GM04504 (cell line): ENCODE measurements around the gene METTL26.

Experiments used
- DNase-seq: peaks from one replicate; pipeline ENCODE4 v3.0.0-alpha.2; 2012; ENCODE audit warnings: low read depth

The METTL26 gene

GRCh38 chr16:674968-675883 is 39.1 kb upstream of the METTL26 start, which contains the start of gene RHBDL1:
RHBDL1 (plus strand) TSS chr16:675671; CDS start chr16:675791, 120 bp downstream.
- no peak for DNase-seq

GRCh38 chr16:674214-674881 is 38.2 kb upstream of the METTL26 start:
- no peak for DNase-seq

DNA sequence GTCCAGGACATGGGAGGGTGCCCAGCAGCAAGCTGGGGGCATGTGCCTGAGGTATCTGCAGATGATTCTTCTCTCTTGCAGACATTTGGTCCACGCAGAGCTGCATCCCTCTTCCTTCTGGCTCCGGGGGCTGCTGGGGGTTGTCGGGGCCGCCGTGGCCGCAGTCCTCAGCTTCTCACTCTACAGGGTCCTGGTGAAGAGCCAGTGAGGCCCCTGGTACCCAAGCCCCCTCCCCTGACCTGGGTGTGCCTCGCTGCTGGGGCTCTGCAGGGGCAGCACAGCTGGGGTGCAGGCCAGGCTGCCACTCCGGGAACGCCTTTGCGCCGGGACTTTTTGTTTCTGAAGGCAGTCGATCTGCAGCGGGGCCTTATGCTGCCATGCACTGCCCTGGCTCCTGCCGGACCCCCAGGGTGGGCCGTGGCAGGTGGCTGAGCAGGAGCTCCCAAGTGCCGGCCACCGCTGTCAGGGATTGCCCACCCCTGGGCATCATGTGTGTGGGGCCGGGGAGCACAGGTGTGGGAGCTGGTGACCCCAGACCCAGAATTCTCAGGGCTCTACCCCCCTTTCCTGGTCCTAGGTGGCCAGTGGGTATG is 37.4 kb upstream of the METTL26 start:
- no peak for DNase-seq

DNA sequence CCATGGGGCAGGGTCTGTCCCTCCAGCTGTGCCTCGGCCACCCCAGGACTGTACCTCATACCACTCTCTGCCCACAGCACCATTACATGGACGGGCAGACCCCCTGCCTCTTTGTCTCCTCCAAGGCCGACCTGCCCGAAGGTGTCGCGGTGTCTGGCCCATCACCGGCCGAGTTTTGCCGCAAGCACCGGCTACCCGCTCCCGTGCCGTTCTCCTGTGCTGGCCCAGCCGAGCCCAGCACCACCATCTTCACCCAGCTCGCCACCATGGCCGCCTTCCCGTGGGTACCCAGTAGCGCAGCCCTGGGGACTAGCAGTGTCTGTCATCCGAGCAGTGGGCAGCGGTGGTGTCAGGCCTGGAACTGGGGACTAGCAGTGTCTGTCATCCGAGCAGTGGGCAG is 36.7 kb upstream of the METTL26 start:
- DNase-seq, result no peak

GRCh38 chr16:672371-672770 is 36.3 kb upstream of the METTL26 start:
- DNase-seq, result no peak

DNA sequence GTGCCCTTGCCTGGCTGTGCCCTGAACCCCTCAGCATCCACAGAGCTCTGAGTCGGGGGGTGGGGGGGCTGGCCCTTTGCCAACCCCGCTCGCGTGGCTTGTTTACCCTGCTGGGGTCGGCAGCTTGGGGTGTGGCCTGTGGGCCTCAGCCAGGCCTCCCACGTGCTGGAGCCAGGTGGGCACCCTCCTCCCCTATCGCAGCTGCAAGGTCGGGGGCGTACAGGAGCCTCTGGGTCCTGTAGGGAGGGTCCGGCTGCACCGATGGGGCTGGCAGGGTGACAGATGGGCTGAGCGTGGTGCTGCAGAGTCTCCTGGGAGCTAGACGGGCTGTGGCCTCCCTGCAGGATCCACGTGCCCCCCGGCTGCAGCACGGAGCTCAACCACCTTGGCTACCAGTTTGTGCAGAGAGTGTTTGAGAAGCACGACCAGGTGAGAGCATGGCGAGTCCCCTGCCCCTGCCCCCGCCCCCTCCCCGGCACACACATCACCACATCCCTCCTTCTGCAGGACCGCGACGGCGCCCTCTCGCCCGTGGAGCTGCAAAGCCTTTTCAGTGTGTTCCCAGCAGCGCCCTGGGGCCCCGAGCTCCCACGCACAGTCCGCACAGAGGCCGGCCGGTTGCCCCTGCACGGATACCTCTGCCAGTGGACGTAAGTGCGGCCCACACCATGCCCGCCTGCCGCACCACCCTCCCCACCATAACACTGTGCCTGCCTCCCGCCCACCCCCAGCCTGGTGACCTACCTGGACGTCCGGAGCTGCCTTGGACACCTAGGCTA is 35.4 kb upstream of the METTL26 start:
- DNase-seq, result no peak

DNA sequence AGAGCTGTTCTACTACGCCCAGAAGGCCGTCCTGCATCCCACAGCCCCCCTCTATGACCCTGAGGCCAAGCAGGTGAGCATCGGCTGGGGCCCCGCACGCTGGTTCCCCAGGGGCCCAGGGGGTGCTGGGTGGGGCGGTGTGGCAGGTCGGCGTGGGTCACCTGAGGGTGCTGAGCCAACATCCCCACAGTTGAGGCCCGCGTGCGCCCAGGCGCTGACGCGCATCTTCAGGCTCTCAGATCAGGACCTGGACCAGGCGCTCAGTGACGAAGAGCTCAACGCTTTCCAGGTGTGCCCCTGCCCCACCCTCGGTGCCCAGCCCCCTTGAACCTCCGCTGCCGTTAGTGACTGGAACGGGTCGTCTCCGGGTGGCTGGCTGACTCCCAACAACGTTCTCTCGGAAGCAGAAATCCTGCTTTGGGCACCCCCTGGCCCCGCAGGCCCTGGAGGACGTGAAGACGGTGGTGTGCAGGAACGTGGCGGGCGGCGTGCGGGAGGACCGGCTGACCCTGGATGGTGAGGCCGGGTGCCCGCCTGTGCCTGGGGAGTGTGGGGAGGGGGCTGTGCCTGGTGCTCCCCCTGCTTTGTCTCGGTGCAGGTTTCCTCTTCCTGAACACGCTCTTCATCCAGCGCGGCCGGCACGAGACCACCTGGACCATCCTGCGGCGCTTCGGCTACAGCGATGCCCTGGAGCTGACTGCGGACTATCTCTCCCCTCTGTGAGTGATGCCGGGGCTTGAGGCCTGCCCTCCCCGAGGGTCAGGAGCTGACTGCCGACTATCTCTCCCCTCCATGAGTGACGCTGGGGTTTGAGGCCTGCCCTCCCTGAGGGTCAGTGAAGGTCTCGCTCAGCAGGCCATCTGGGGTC is 34.6 kb upstream of the METTL26 start:
- no peak for DNase-seq

DNA sequence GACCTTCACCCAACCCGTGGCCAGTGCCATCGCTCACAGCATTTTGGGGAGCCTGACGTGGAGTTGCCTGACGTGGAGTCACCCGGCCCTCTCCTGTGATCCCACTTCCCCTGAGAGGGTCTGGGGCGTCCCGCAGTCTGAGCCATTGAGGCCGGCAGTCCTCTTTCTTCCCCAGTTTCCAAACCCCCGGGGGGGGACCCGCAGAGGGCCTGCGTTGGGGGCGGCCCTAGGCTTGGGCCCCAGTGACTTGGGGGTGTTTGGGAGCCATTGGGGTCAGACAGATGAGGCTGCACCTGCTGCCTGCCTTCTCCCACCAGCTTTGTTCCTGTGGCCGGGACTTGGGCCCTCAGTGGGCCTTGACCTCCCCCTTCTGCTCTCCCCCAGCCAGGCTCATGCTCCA is 33.6 kb upstream of the METTL26 start:
- DNase-seq, result no peak

DNA sequence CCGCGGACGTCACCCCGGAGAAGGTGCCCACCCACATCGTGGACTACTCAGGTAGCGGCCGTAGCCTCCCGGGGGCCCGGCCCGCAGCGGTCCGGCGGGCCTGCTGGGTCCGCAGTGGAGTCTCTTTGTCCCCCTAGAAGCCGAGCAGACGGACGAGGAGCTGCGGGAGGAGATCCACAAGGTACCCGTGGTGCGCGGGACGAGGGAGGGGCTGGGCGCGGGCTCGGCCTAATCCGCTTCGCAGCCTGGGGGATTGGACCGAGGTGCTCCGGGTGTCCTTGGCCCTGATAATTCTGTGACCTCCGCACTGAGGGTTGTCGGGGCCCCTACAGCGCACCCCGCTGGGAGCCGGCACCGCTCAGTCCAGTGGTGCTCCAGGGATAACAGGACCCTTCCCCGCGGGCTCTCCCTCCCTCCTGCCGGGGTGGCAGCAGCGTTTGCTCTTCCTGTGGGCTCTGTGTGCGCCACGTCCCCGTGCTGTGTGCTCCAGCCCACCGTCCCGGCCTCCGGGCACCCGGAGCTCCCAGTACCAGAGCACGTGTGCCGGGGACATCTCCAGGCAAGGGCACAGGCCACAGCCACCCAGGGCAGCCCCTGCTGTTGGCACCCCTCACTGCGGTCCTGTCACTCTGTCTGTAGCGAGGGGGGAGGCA is 32.5 kb upstream of the METTL26 start:
- DNase-seq, result no peak

DNA sequence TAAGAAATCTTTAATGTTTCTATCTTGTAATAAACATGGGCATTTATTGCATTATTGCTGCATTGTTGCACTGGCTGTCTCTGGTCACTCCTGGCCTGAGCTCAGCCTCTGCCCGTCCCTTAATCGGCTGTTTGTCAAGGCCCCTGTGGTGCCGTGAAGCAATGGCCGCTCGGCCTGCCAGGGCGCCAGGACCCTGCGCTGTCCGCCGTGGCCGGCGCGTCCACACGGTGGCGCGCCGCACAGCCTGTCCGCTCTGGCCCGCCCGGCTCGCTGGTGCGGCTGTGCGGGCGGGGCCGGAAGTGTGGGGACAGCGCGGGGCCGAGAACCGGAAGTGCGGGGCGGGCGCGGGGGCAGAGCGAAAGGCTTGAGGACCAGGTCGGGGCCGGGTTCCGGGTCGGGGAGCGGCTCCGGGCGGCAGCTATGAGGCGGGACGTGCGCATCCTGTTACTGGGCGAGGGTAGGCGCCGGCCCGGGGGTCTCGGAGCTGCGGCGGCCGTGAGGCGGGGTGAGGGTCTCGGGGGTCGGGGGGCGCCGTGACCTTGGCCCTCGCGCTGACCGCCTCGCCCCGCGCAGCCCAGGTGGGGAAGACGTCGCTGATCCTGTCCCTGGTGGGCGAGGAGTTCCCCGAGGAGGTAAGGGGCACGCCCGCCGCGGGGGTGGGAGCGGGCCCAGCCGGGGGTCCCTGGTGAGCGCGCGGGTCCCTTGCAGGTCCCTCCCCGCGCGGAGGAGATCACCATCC is 31.8 kb upstream of the METTL26 start, which contains the start of gene RHOT2:
RHOT2 (plus strand) TSS at position 353 of the 739 bp plus-strand sequence; CDS start at position 421, 68 bp downstream.
- peak; percentile 81 for DNase-seq

DNA sequence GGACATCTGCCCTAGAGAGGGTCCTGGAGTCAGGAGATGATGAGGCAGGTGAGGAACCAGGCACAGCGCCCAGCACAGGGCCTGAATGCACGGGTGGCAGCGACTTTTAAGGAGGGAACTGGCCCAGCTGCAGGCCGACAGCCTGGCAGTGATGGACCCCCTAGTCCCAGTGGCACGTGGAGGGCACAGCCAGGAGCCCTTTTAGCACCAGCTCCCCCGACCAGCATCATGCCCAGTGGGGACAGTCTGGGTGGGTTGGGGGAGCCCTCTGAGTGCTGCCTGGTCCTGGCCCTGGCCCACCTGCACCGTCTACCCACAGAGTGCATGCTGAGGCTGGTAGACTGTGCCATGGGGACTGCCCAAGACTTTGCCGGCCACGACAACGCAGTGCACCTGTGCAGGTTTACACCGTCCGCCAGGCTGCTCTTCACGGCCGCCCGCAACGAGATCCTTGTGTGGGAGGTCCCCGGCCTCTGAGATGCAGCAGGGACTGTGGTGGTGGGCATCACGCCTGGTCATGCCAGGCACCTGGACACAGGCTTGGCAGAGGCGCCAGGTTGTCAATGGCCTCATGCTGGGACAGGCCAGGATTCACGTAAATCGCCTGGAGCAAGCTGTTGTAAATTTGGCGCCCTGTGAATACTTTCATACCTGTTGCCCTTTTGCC is 31.1 kb upstream of the METTL26 start:
- DNase-seq, result no peak

DNA sequence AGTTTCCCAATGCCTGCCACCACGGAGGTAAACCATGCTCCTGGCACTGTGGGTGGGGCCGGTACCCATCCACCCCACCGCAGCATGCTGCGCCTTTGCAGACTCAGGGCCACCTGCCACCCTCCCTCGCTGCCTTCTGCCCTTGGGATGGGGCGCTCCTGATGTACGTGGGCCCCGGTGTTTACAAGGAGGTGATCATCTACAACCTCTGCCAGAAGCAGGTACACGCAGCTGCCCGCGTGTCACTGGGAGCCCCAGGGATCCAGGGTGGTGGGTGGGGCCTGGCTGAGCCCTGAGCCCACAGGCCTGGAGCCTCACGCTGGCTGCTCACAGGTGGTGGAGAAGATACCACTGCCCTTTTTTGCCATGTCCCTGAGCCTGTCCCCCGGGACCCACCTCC is 30.5 kb upstream of the METTL26 start:
- DNase-seq, result no peak

GRCh38 chr16:662597-662996 is 26.5 kb upstream of the METTL26 start:
- DNase-seq, result no peak

DNA sequence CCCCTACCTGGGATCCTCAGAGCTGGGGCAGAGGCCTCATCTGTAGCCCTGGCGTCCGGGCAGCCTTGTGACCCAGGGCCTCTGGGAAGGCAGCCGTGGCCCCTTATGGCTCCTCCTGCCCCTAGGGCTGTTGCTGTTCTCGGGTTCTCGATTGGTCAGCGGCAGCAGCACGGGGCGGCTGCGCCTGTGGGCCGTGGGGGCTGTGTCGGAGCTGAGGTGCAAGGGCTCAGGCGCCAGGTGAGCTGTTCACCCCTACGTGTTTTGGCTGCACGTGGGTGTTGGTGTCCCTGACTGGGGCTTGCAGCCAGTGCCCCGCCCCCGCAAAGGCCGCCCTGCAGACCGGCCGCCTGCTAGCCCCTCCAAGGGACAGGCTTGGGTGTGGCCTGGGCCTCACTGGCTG is 26.0 kb upstream of the METTL26 start:
- no peak for DNase-seq

- no peak for DNase-seq
Observed at GRCh38 chr16:661184-661821, 25.2 kb upstream of the METTL26 start.

DNA sequence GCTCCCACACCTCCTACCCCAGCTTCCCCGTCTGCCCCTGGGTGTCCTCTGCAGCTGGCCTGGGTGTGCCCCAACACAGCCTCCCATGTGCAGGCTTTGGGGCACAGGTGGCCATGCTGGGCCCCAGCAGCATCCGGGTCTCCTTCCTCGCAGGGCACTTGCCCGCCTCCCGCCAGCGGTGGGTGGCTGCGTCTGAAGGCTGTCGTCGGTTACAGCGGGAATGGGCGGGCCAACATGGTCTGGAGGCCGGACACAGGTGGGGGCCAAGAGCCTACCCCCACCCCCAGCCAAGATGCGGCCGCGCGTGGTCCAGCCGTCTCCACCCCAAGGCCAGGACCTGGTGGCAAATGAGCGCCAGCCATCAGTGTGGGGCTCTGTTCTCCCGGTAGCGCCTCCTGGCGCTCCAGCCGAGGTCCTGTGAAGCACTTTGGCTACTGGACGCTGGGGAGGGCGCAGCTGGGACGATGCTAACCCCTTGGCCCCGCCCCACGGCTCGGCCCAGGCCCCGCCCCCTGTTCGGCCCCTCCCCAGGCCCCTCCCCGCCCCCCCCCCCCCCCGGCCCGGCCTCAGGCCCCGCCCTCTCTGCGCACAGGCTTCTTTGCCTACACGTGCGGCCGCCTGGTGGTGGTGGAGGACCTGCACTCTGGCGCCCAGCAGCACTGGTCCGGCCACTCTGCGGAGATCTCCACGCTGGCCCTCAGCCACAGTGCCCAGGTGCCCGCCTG is 24.5 kb upstream of the METTL26 start:
- DNase-seq, result peak; percentile 55

GRCh38 chr16:660132-660458 is 24.0 kb upstream of the METTL26 start:
- no peak for DNase-seq

- no peak for DNase-seq
Observed at GRCh38 chr16:659618-660017, 23.5 kb upstream of the METTL26 start.
